Astrocyte (in vitro differentiated cells and primary cell): Measurements from ENCODE around the gene RBM17.

Experiments
- EZH2 ChIP-seq: IDR thresholded peaks from 2 replicates; pipeline ENCODE4 v1.6.1; 2012; ENCODE audit warnings: mild to moderate bottlenecking, low read length, inconsistent platforms; ENCODE audit not compliant: insufficient read depth
- TF ChIP-seq, protein P1 (sequence below): IDR thresholded peaks from 2 replicates; pipeline ENCODE4 v1.5.1; 2011; ENCODE audit warnings: low read depth, mild to moderate bottlenecking, inconsistent platforms, low read length, moderate library complexity; ENCODE audit not compliant: insufficient read depth

GRCh38 chr10:6048281-6049030, 40.4 kb upstream of the RBM17 start:
- TF ChIP-seq, protein P1, sequence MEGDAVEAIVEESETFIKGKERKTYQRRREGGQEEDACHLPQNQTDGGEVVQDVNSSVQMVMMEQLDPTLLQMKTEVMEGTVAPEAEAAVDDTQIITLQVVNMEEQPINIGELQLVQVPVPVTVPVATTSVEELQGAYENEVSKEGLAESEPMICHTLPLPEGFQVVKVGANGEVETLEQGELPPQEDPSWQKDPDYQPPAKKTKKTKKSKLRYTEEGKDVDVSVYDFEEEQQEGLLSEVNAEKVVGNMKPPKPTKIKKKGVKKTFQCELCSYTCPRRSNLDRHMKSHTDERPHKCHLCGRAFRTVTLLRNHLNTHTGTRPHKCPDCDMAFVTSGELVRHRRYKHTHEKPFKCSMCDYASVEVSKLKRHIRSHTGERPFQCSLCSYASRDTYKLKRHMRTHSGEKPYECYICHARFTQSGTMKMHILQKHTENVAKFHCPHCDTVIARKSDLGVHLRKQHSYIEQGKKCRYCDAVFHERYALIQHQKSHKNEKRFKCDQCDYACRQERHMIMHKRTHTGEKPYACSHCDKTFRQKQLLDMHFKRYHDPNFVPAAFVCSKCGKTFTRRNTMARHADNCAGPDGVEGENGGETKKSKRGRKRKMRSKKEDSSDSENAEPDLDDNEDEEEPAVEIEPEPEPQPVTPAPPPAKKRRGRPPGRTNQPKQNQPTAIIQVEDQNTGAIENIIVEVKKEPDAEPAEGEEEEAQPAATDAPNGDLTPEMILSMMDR: no peak
- TF ChIP-seq EZH2: no peak
